Brain microvascular endothelial cell (primary cell): ENCODE measurements around the gene PNRC1.

Source experiments
- DNase-seq: peaks from one replicate; pipeline ENCODE4 v3.0.0-alpha.2; 2020
- H3K27ac ChIP-seq: fragments of 250-450 bp; sonication (Bioruptor Pico); 2 replicates; pipeline ENCODE4 v1.5.1; 2020; ENCODE audit warnings: mild to moderate bottlenecking, moderate library complexity
- H3K27me3 ChIP-seq: fragments of 250-450 bp; sonication (Bioruptor Pico); replicated peaks from 2 replicates; pipeline ENCODE4 v1.5.1; 2020; ENCODE audit warnings: mild to moderate bottlenecking
- H3K36me3 ChIP-seq: fragments of 250-450 bp; sonication (Bioruptor Pico); replicated peaks from 2 replicates; pipeline ENCODE4 v1.5.1; 2020; ENCODE audit warnings: mild to moderate bottlenecking
- H3K4me3 ChIP-seq: 2 replicates; pipeline ENCODE4 v1.5.1; 2011; ENCODE audit warnings: low read depth, mild to moderate bottlenecking, control low read depth, low read length, moderate library complexity
- in situ Hi-C: cut with HindIII; loops from 2 replicates; pipeline ENCODE4 v1.10.0; 2017; ENCODE audit warnings: low sequenced_read_pairs, low pct_ligation_motif_present
- TF ChIP-seq, protein P1 (sequence below): IDR thresholded peaks from 2 replicates; pipeline ENCODE4 v1.5.1; 2011; ENCODE audit warnings: low read depth, mild to moderate bottlenecking, moderate library complexity, low read length, control low read depth, inconsistent platforms; ENCODE audit errors: missing control alignments

The PNRC1 gene

DNA sequence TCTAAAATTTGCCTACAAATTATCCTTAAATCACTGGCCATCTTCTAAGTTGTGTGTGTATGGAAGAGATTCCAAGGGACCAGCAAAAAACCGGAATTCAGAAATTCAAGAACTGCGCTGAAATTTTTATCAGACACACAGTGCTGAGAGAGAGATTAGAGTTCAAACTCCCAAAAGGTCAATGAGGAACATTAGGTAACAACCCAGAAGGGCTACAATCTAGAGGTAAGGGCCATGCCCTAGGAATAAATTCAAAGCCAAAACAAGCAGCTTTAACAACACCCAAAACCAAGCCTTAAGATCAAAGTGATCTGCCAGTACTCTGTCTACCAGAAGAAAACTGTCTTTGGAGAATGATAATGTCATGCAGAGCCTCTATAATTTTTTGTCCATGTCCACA lies 19.6 kb downstream of the PNRC1 start:
- in situ Hi-C loops, result no loop called here
- Histone ChIP-seq H3K36me3 (no peaks in the 10 kb centered on the region), H3K4me3 (no peak overlapping the region), H3K27me3 (no peaks in the 10 kb centered on the region), H3K27ac (no peak overlapping the region)
- TF ChIP-seq, protein P1, sequence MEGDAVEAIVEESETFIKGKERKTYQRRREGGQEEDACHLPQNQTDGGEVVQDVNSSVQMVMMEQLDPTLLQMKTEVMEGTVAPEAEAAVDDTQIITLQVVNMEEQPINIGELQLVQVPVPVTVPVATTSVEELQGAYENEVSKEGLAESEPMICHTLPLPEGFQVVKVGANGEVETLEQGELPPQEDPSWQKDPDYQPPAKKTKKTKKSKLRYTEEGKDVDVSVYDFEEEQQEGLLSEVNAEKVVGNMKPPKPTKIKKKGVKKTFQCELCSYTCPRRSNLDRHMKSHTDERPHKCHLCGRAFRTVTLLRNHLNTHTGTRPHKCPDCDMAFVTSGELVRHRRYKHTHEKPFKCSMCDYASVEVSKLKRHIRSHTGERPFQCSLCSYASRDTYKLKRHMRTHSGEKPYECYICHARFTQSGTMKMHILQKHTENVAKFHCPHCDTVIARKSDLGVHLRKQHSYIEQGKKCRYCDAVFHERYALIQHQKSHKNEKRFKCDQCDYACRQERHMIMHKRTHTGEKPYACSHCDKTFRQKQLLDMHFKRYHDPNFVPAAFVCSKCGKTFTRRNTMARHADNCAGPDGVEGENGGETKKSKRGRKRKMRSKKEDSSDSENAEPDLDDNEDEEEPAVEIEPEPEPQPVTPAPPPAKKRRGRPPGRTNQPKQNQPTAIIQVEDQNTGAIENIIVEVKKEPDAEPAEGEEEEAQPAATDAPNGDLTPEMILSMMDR, result no peak
- no peak for DNase-seq

DNA sequence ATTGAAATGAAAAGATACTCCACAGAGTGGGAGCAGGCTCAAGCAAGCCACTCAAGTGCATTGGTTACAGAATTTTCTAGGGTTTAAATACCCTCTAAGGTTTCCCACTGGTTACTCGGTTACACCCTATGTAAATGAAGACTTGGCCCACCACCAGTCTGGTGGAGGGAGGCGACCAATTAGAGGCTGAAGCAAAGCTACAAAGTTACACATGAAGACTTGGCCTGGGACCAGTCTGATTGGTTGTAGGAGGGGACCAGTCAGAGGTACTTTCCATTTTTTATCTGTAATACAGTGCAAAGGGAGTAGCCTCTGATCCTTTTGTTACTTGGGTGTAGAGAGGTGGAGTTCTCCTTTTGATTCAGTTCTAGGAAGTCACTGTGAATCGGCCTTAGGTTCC lies 29.7 kb downstream of the PNRC1 start:
- TF ChIP-seq, protein P1, result no peak
- Histone ChIP-seq H3K4me3 (no peak overlapping the region), H3K36me3 (no peaks in the 10 kb centered on the region), H3K27me3 (no peaks in the 10 kb centered on the region), H3K27ac (no peak overlapping the region)
- in situ Hi-C loops, result no loop called here
- no peak for DNase-seq

DNA sequence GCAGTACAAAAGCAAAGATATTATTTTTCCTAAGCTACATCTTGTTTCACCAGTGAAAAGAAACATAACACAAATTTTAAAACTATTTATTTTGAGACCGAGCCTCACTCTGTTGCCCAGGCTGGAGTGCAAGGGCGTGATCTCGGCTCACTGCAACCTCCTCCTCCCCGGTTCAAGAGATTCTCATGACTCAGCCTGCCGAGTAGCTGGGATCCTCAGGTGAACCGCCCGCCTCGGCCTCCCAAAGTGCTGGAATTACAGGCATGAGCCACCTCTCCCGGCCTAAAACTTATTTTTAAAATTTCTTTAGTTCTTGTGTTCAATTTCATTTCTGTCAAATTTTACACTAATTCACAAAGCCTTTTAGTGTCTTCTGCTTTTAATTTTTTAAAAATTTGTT lies 31.4 kb downstream of the PNRC1 start:
- no peak for DNase-seq
- TF ChIP-seq, protein P1, result no peak
- in situ Hi-C loops, result no loop called here
- H3K36me3 ChIP-seq, result no peaks in the 10 kb centered on the region
- no peak overlapping the region for H3K4me3 ChIP-seq
- no peak overlapping the region for H3K27ac ChIP-seq
- H3K27me3 ChIP-seq, result no peaks in the 10 kb centered on the region

DNA sequence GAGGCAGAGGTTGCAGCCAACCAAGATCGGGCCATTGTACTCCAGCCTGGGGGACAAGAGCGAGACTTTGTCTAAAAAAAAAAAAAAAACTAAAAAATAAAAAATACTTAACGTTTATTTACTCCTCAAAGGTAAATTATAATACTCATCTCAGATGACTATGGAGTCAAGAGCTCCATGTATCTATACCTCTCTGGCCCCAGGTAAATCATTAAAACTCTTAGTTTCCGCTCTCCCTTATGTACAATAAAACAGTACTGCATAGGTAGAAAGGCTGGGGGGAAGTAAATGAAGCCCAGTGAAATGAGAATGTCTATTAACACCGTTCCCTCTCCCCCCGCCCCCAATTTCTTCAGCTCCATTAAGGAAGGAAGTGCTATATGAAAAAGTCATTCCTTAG lies 36.2 kb downstream of the PNRC1 start:
- in situ Hi-C loops, result no loop called here
- H3K27me3 ChIP-seq, result no peaks in the 10 kb centered on the region
- no peak overlapping the region for H3K4me3 ChIP-seq
- no peaks in the 10 kb centered on the region for H3K36me3 ChIP-seq
- TF ChIP-seq, protein P1, result no peak
- DNase-seq, result no peak
- no peak overlapping the region for H3K27ac ChIP-seq

DNA sequence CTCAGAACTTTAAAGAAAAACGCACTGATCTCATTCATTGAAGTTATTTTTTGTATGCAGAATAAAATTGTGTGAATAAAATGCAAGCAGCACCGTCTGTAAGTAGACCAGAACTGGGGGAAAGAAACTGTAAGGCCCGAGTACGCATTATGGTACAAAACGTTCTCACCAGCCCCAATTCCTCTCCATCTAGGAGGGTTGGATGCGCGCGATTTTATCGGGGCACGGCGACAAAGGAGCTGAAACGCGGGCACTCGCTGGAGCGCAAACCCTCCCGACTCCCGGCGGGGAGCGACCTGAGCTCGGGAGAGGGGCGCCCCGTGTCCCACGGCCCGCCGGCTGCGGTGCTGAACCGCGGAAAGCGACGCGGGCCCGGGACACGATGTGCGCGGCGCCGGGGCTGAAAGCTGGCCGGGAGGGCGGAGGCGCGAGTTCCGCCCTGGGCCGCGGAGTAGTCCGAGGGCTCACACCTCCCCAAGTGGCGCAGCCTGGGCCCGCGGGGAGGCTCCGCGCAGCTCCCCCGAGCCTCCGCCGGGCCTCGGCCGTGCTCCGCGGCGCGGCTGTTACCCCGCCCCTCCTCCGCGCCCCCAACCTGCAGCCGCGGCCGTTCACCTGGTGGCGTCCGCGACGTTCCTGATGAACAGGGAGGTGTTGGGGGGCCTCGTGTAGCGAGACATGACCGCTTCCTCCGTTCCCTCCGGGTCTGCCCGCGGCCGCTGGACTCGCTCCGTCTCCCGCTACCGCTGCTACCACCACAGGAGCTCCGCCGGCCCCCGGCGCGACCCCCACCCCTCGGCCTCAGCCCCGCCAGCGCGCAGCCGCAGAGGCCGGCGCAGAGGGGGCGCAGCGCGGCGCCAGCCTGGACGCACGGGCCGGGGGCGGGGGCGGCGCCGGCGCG lies 36.9 kb downstream of the PNRC1 start, which contains the start of gene SRSF12:
Gene SRSF12 (minus strand): TSS at position 861 of the 898 bp plus-strand sequence. CDS start 184 bp downstream, at position 677.
- no peak for DNase-seq
- TF ChIP-seq, protein P1, result no peak
- peak within 1 kb of the TSS; percentile 55 for H3K4me3 ChIP-seq
- in situ Hi-C loops, result no loop called here
- H3K27ac ChIP-seq, result no peak within 1 kb of the TSS
- H3K36me3 ChIP-seq, result no peaks in the 10 kb centered on the region
- H3K27me3 ChIP-seq, result no peaks in the 10 kb centered on the region

DNA sequence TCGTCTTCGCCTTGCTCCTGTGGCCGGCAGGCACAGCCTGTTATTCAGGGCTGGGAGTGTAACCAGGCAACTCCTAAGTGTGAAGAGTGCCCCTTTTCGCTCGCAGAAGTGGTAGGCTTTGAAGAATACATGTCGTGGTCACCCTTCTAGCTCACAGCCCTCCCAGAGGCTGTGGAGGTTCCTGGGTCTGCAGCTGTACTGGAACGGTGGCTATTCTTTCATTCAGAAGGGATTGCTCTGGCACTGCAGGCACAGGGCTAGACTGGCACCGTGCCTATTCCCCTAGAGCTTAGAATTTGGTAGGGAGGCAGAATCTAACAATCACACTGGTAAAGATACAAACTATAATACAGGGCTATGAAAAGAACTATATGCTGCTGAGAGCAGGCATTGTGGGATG lies 38.4 kb downstream of the PNRC1 start:
- H3K4me3 ChIP-seq, result no peak overlapping the region
- no peaks in the 10 kb centered on the region for H3K27me3 ChIP-seq
- no peaks in the 10 kb centered on the region for H3K36me3 ChIP-seq
- TF ChIP-seq, protein P1, result no peak
- no peak overlapping the region for H3K27ac ChIP-seq
- DNase-seq, result no peak
- in situ Hi-C loops, result no loop called here
